ENCODE results near the gene KIF12.

- no peak for TF ChIP-seq CTCF (IDR thresholded peaks at IDR 0.05; ENCODE audit: poor library complexity)
- TF ChIP-seq EZH2 (IDR thresholded peaks at IDR 0.05; ENCODE audit: borderline replicate concordance), result no peak
- no peak for TF ChIP-seq EZH2phosphoT487 (IDR thresholded peaks at IDR 0.05; ENCODE audit: low read depth, severe bottlenecking, unreplicated experiment)
These were observed 31.7 kb upstream of the KIF12 start for GRCh38 chr9:114130624-114131277.
